Lower lobe of right lung (tissue), 2 donors: ENCODE data around the gene SGPL1. TPM values are rescaled to one million over a fixed set of nuclear protein-coding genes. Genes with fewer than 3 reads are reported as not detected.

Experiments
- ATAC-seq, 2 donors: fragments of 200-7000 bp; cut with Tn5 transposase; one replicate each; pipeline ENCODE4 v1.9.1; 2020 to 2022; ENCODE audit warnings: mild to moderate bottlenecking in 2 of 2, moderate library complexity in 2 of 2
- DNase-seq: peaks from one replicate; pipeline ENCODE4 v3.0.0-alpha.2; 2020
- H3K27ac ChIP-seq: fragments of 200-600 bp; one replicate; pipeline ENCODE4 v1.8.0; 2022
- H3K27me3 ChIP-seq: fragments of 200-600 bp; one replicate; pipeline ENCODE4 v1.8.0; 2022; ENCODE audit warnings: low read depth
- H3K36me3 ChIP-seq: fragments of 200-600 bp; one replicate; pipeline ENCODE4 v1.8.0; 2022; ENCODE audit warnings: mild to moderate bottlenecking
- H3K4me1 ChIP-seq: fragments of 200-600 bp; one replicate; pipeline ENCODE4 v1.8.0; 2022
- H3K4me3 ChIP-seq: fragments of 200-600 bp; one replicate; pipeline ENCODE4 v1.8.0; 2022; ENCODE audit warnings: mild to moderate bottlenecking
- H3K9me3 ChIP-seq: fragments of 200-600 bp; one replicate; pipeline ENCODE4 v1.8.0; 2022
- CTCF ChIP-seq: fragments of 200-600 bp; IDR thresholded peaks from one replicate; pipeline ENCODE4 v1.8.0; 2022; ENCODE audit warnings: antibody characterized with exemption, mild to moderate bottlenecking
- intact Hi-C: fragments of 100-400 bp; cut with DNase I; formaldehyde crosslinking; loops from one replicate; pipeline ENCODE4 v1.11.0; 2022
- total RNA-seq: library from RNA; stranded (reverse); fragmentation: NEBNext Ultra II Directional; extraction: Animal tissue kit (Norgen Biotek cat#: 25700); gene quantifications from one replicate; pipeline ENCODE4 v1.2.1, GENCODE V29; 2021
- donor health status: DM: no; HTN: yes; CAD: no; lungs with severe emphysema.

SGPL1 gene
- total RNA-seq, 1 donor from 2014 or later, result 41.2 TPM

GRCh38 chr10:70901276-70901878 lies 85.6 kb downstream of the SGPL1 start:
- H3K36me3 ChIP-seq, result no peaks in the 10 kb centered on the region
- H3K9me3 ChIP-seq, result no peaks in the 10 kb centered on the region
- no peak overlapping the region for H3K4me3 ChIP-seq
- DNase-seq (no peak), ATAC-seq (no peak)
- no peak for TF ChIP-seq CTCF
- intact Hi-C loops, result no loop called here
- no peaks in the 10 kb centered on the region for H3K27me3 ChIP-seq
- no peaks in the 10 kb centered on the region for H3K4me1 ChIP-seq
- H3K27ac ChIP-seq, result no peak overlapping the region

- no peaks in the 10 kb centered on the region for H3K36me3 ChIP-seq
- no peaks in the 10 kb centered on the region for H3K9me3 ChIP-seq
- H3K27me3 ChIP-seq, result no peaks in the 10 kb centered on the region
- no peak for TF ChIP-seq CTCF
- H3K4me3 ChIP-seq, result no peak overlapping the region
- intact Hi-C loops, result no loop called here
- DNase-seq, result no peak
- peak in 1 of 2 donors; percentile 45 for ATAC-seq
- H3K4me1 ChIP-seq, result no peaks in the 10 kb centered on the region
- no peak overlapping the region for H3K27ac ChIP-seq
These were observed 87.0 kb downstream of the SGPL1 start for GRCh38 chr10:70902661-70903261.

GRCh38 chr10:70903262-70903921 lies 87.6 kb downstream of the SGPL1 start:
- peak; percentile 83 for TF ChIP-seq CTCF
- DNase-seq (no peak), ATAC-seq (peak; percentile 71 to 77)
- H3K9me3 ChIP-seq, result no peaks in the 10 kb centered on the region
- H3K4me1 ChIP-seq, result no peaks in the 10 kb centered on the region
- no peaks in the 10 kb centered on the region for H3K36me3 ChIP-seq
- intact Hi-C loops, result no loop called here
- no peak overlapping the region for H3K27ac ChIP-seq
- no peak overlapping the region for H3K4me3 ChIP-seq
- H3K27me3 ChIP-seq, result no peaks in the 10 kb centered on the region

- intact Hi-C loops, result no loop called here
- no peak for TF ChIP-seq CTCF
- no peak overlapping the region for H3K27ac ChIP-seq
- DNase-seq (peak; percentile 35), ATAC-seq (no peak)
- H3K4me3 ChIP-seq, result no peak overlapping the region
- no peaks in the 10 kb centered on the region for H3K27me3 ChIP-seq
- no peaks in the 10 kb centered on the region for H3K9me3 ChIP-seq
- no peaks in the 10 kb centered on the region for H3K36me3 ChIP-seq
- H3K4me1 ChIP-seq, result no peaks in the 10 kb centered on the region
These were observed 89.6 kb downstream of the SGPL1 start for GRCh38 chr10:70905071-70906021.

- peak; percentile 13 for DNase-seq
- intact Hi-C loops, result no loop called here
- no peaks in the 10 kb centered on the region for H3K9me3 ChIP-seq
- no peaks in the 10 kb centered on the region for H3K36me3 ChIP-seq
- no peaks in the 10 kb centered on the region for H3K4me1 ChIP-seq
- H3K27me3 ChIP-seq, result peaks cover 7% of the 10 kb centered on the region
- TF ChIP-seq CTCF, result no peak
- no peak for ATAC-seq
- H3K4me3 ChIP-seq, result no peak overlapping the region
- no peak overlapping the region for H3K27ac ChIP-seq
These were observed 90.5 kb downstream of the SGPL1 start for GRCh38 chr10:70906031-70906783.
